ENCODE data around the gene SLC30A3.

Gene SLC30A3

GRCh38 chr2:27263287-27264252 lies 723 bp upstream of the SLC30A3 start:
- no peak overlapping the region; the same call in 1 of the 2 replicates for H3K27ac ChIP-seq
- no peak for TF ChIP-seq CTCF (conservative IDR thresholded peaks at IDR 0.05)

GRCh38 chr2:27261926-27262298 lies 935 bp downstream of the SLC30A3 start:
- no peak overlapping the region for H3K27ac ChIP-seq
- no peak for TF ChIP-seq CTCF (conservative IDR thresholded peaks at IDR 0.05)

- TF ChIP-seq CTCF (conservative IDR thresholded peaks at IDR 0.05) = no peak
- H3K27ac ChIP-seq = no peak overlapping the region
Observed at GRCh38 chr2:27261241-27261925, 1.5 kb downstream of the SLC30A3 start.

GRCh38 chr2:27258051-27258450 lies 4.8 kb downstream of the SLC30A3 start:
- no peak for TF ChIP-seq CTCF (conservative IDR thresholded peaks at IDR 0.05)
- H3K27ac ChIP-seq = no peak overlapping the region

- no peak overlapping the region for H3K27ac ChIP-seq
- TF ChIP-seq CTCF (conservative IDR thresholded peaks at IDR 0.05) = no peak
Observed at GRCh38 chr2:27256855-27257454, 5.9 kb downstream of the SLC30A3 start.

GRCh38 chr2:27255660-27256059 lies 7.2 kb downstream of the SLC30A3 start:
- no peak overlapping the region for H3K27ac ChIP-seq
- no peak for TF ChIP-seq CTCF (conservative IDR thresholded peaks at IDR 0.05)

- no peak overlapping the region for H3K27ac ChIP-seq
- no peak for TF ChIP-seq CTCF (conservative IDR thresholded peaks at IDR 0.05)
Observed at GRCh38 chr2:27255187-27255586, 7.7 kb downstream of the SLC30A3 start.

Data from VCaP (cell line).